ENCODE results near the gene SPCS3.

DNA sequence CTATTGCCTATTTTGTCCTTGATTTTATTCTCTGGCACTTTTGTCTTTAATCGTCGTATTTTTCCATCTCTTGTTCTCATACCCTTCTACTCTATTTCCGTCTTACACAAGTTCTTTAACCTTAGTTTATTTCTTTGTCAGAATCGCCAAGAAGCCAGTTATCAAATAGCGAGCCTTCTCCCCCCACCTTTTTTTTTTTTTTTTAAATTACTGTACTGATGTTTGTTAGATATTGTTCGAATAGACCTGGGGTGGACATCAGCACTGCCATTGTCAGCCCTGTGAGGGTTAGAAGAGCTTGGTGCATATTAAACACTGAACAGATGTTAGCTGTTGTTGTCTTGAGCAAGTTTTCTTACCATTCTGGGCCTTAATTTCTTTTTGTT, 1.2 kb downstream of the SPCS3 start:
- no peak for TF ChIP-seq FOXP1 (CRISPR knock-in tag; IDR thresholded peaks at IDR 0.05; ENCODE audit: borderline replicate concordance)
- TF ChIP-seq, protein P1, sequence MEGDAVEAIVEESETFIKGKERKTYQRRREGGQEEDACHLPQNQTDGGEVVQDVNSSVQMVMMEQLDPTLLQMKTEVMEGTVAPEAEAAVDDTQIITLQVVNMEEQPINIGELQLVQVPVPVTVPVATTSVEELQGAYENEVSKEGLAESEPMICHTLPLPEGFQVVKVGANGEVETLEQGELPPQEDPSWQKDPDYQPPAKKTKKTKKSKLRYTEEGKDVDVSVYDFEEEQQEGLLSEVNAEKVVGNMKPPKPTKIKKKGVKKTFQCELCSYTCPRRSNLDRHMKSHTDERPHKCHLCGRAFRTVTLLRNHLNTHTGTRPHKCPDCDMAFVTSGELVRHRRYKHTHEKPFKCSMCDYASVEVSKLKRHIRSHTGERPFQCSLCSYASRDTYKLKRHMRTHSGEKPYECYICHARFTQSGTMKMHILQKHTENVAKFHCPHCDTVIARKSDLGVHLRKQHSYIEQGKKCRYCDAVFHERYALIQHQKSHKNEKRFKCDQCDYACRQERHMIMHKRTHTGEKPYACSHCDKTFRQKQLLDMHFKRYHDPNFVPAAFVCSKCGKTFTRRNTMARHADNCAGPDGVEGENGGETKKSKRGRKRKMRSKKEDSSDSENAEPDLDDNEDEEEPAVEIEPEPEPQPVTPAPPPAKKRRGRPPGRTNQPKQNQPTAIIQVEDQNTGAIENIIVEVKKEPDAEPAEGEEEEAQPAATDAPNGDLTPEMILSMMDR (IDR thresholded peaks at IDR 0.05) = no peak
- TF ChIP-seq ZBTB21 (CRISPR knock-in tag; IDR thresholded peaks at IDR 0.05; ENCODE audit: borderline replicate concordance) = no peak

All from WTC11 (cell line).